Pancreas (tissue), 10 donors: ENCODE data around the gene BLOC1S4. TPM values are rescaled to one million over a fixed set of nuclear protein-coding genes. Genes with fewer than 3 reads are reported as not detected.

ENCODE experiments used
- ATAC-seq, 4 donors: fragments of 200-7000 bp; cut with Tn5 transposase; one replicate each; pipeline versions ENCODE4 v1.8.0 to v1.9.1; 2020; ENCODE audit warnings: mild to moderate bottlenecking in 4 of 4, moderate library complexity in 4 of 4
- DNase-seq, 6 donors: peaks; one replicate each; pipeline ENCODE4 v3.0.0-alpha.2; 2020
- FAIRE-seq: peaks from 2 replicates; lab custom pipeline; 2012; peaks lifted over from hg19 to GRCh38; lab: Jason Lieb, UNC
- H3K27ac ChIP-seq, 4 donors: fragments of 200-600 bp; sonication (generic); 1 replicate in 3 of 4; 2 replicates in 1 of 4; pipeline versions ENCODE4 v1.5.0 to v1.8.0; 2020
- H3K27me3 ChIP-seq, 4 donors: fragments of 200-600 bp; one replicate each; pipeline ENCODE4 v1.8.0; 2021
- H3K36me3 ChIP-seq, 3 donors: fragments of 200-600 bp; sonication (generic) in 1 of 3; one replicate each; pipeline versions ENCODE4 v1.5.0 to v1.8.0; 2020 to 2021
- H3K4me1 ChIP-seq, 3 donors: fragments of 200-600 bp; one replicate each; pipeline ENCODE4 v1.8.0; 2021
- H3K4me3 ChIP-seq, 4 donors: fragments of 200-600 bp; sonication (generic) in 2 of 4; one replicate each; pipeline versions ENCODE4 v1.5.0 to v1.8.0; 2020 to 2021
- H3K9me3 ChIP-seq, 4 donors: fragments of 200-600 bp; one replicate each; pipeline ENCODE4 v1.8.0; 2021
- CTCF ChIP-seq, 4 donors: fragments of 200-600 bp; sonication (generic) in 3 of 4; IDR thresholded peaks; one replicate each; pipeline versions ENCODE4 v1.5.0 to v1.8.0; 2021; ENCODE audit warnings: antibody characterized with exemption in 4 of 4
- WGBS, 2 donors: extraction: QIAGEN DNeasy Blood & Tissue Kit; methylation state at CpG; one replicate each; pipeline ENCODE4 v1.1.7; 2013; 5-methylcytosine and 5-hydroxymethylcytosine counted together
- intact Hi-C, 3 donors: fragments of 100-400 bp; cut with DNase I; formaldehyde crosslinking; loops; one replicate each; pipeline versions ENCODE4 v1.11.1 to v1.14.2; 2022
- polyA plus RNA-seq, 2 donors: library from polyadenylated mRNA; stranded (reverse); fragments of 200-250 nt; gene quantifications; one replicate each; pipeline ENCODE4 v1.2.3, GENCODE V29; 2013
- total RNA-seq, 6 donors: library from RNA; stranded (reverse); fragmentation: NEBNext Ultra II Directional in 4 of 6; extraction: Animal tissue kit (Norgen Biotek cat#: 25700) in 4 of 6; gene quantifications; one replicate each; pipeline versions ENCODE4 v1.2.1 to v1.2.4, GENCODE V29; 2021 to 2023
- donor health status: healthy with polysubstance abuse.
- donor health status: DM: no; HTN: no; CAD: no; lungs with moderate emphysema.
- donor health status: DM: no; HTN: no; CAD: no.
- donor health status: control.
- donor health status: control.
- donor health status: Bipolar disorder and iron deficiency.
- donor health status: DM: yes; HTN: yes; CAD: no.
- donor health status: DM: no; HTN: no; CAD: no.
- donor health status: DM: no; HTN: no; CAD: no.
- donor health status: DM: yes; HTN: yes; CAD: no.

BLOC1S4 gene
- total and polyA plus RNA-seq, 8 donors: 3.3 to 8.4 (median 5.1) TPM

- DNase-seq (no peak), ATAC-seq (no peak), FAIRE-seq (no peak)
- Histone ChIP-seq H3K27ac (no peak overlapping the region), H3K4me1 (no peaks in the 10 kb centered on the region), H3K36me3 (no peaks in the 10 kb centered on the region), H3K4me3 (no peak overlapping the region), H3K9me3 (no peaks in the 10 kb centered on the region), H3K27me3 (no peaks in the 10 kb centered on the region)
- no peak for TF ChIP-seq CTCF (IDR thresholded peaks at IDR 0.05)
- 72 to 76% methylated on average over 20 of the region's 20 CpGs for WGBS, 2 donors
- intact Hi-C loops: no loop called here
These were observed 14.8 kb downstream of the BLOC1S4 start for GRCh38 chr4:6730603-6731317.

- Histone ChIP-seq H3K4me1 (no peaks in the 10 kb centered on the region), H3K27ac (no peak overlapping the region), H3K9me3 (no peaks in the 10 kb centered on the region), H3K36me3 (no peaks in the 10 kb centered on the region), H3K4me3 (no peak overlapping the region), H3K27me3 (no peaks in the 10 kb centered on the region)
- ATAC-seq: no peak
- TF ChIP-seq CTCF (IDR thresholded peaks at IDR 0.05): no peak
- no peak for FAIRE-seq
- WGBS, 2 donors: 81 to 91% methylated on average over 8 of the region's 8 CpGs
- no peak for DNase-seq
- intact Hi-C loops: no loop called here
These were observed 15.3 kb downstream of the BLOC1S4 start for GRCh38 chr4:6731318-6731675.

GRCh38 chr4:6731780-6732179 is 15.8 kb downstream of the BLOC1S4 start:
- Histone ChIP-seq H3K9me3 (no peaks in the 10 kb centered on the region), H3K27ac (no peak overlapping the region), H3K4me3 (no peak overlapping the region), H3K4me1 (no peaks in the 10 kb centered on the region), H3K27me3 (no peaks in the 10 kb centered on the region), H3K36me3 (no peaks in the 10 kb centered on the region)
- intact Hi-C loops: no loop called here
- TF ChIP-seq CTCF (IDR thresholded peaks at IDR 0.05): no peak
- no peak for FAIRE-seq
- WGBS, 2 donors: 87 to 90% methylated on average over 6 of the region's 6 CpGs
- DNase-seq: no peak
- ATAC-seq: no peak

GRCh38 chr4:6732441-6733357 is 16.7 kb downstream of the BLOC1S4 start:
- no peak overlapping the region for H3K4me3 ChIP-seq
- no peak for FAIRE-seq
- no peak overlapping the region for H3K27ac ChIP-seq
- DNase-seq: peak in 1 of 6 donors; percentile 51
- peak in 3 of 4 donors; percentile 75 to 84 (median 75) for ATAC-seq
- no peaks in the 10 kb centered on the region for H3K36me3 ChIP-seq
- TF ChIP-seq CTCF (IDR thresholded peaks at IDR 0.05): no peak
- intact Hi-C loops: no loop called here
- H3K4me1 ChIP-seq: no peaks in the 10 kb centered on the region
- H3K27me3 ChIP-seq: no peaks in the 10 kb centered on the region
- H3K9me3 ChIP-seq: no peaks in the 10 kb centered on the region
- 74 to 83% methylated on average over 21 of the region's 21 CpGs for WGBS, 2 donors
